ENCODE data around the gene TANGO2. TPM values are rescaled to one million over a fixed set of nuclear protein-coding genes. Genes with fewer than 3 reads are reported as not detected.
A peak's percentile ranks its signal among the peaks of the same experiment; 100 is the strongest.

Gene TANGO2
- total RNA-seq, 2 donors from 2014 or later, result 34.3 to 40.1 TPM

DNA sequence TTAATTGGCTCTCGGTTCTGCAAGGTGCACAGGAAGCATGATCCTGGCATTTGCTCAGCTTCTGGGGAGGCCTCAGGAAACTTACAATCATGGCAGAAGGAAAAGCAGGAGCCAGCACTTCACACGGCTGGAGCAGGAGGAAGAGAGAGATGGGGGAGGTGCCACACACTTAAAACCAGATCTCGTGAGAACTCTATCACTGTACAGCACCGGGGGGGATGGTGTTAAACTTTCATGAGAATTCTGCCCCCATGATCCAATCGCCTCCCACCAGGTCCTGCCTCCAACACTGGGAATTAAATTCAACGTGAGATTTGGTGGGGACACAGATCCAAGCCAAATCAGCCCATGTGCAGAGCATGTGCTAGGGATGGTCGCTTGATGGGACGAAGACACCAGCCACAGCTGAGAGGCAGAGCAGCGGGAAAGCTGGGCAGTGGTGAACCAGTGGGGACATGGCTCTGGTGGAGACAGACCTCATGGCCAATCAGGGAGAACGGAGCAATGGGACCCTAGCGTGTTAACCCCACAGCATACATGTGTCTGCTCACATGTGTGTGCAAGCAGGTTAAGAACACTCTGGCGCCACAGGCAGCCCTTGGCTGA lies 6.2 kb downstream of the TANGO2 start:
- Histone ChIP-seq H3K9me3 (no peaks in the 10 kb centered on the region), H3K27ac (no peak overlapping the region), H3K4me3 (no peak overlapping the region), H3K27me3 (replicated peaks; ENCODE audit: insufficient read depth) (no peaks in the 10 kb centered on the region), H3K36me3 (no peaks in the 10 kb centered on the region), H3K4me1 (replicated peaks) (peaks cover 2% of the 10 kb centered on the region)
- WGBS, result 89% methylated on average over 12 of the region's 12 CpGs
- TF ChIP-seq, protein P1, sequence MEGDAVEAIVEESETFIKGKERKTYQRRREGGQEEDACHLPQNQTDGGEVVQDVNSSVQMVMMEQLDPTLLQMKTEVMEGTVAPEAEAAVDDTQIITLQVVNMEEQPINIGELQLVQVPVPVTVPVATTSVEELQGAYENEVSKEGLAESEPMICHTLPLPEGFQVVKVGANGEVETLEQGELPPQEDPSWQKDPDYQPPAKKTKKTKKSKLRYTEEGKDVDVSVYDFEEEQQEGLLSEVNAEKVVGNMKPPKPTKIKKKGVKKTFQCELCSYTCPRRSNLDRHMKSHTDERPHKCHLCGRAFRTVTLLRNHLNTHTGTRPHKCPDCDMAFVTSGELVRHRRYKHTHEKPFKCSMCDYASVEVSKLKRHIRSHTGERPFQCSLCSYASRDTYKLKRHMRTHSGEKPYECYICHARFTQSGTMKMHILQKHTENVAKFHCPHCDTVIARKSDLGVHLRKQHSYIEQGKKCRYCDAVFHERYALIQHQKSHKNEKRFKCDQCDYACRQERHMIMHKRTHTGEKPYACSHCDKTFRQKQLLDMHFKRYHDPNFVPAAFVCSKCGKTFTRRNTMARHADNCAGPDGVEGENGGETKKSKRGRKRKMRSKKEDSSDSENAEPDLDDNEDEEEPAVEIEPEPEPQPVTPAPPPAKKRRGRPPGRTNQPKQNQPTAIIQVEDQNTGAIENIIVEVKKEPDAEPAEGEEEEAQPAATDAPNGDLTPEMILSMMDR (IDR thresholded peaks at IDR 0.05), result no peak
- TF ChIP-seq POLR2A (IDR thresholded peaks at IDR 0.05) (no peak), POLR2AphosphoS5 (IDR thresholded peaks at IDR 0.05) (no peak)
- no peak for DNase-seq (ENCODE audit: low spot score)
- intact Hi-C loops (cut with DNase I), result no loop called here

DNA sequence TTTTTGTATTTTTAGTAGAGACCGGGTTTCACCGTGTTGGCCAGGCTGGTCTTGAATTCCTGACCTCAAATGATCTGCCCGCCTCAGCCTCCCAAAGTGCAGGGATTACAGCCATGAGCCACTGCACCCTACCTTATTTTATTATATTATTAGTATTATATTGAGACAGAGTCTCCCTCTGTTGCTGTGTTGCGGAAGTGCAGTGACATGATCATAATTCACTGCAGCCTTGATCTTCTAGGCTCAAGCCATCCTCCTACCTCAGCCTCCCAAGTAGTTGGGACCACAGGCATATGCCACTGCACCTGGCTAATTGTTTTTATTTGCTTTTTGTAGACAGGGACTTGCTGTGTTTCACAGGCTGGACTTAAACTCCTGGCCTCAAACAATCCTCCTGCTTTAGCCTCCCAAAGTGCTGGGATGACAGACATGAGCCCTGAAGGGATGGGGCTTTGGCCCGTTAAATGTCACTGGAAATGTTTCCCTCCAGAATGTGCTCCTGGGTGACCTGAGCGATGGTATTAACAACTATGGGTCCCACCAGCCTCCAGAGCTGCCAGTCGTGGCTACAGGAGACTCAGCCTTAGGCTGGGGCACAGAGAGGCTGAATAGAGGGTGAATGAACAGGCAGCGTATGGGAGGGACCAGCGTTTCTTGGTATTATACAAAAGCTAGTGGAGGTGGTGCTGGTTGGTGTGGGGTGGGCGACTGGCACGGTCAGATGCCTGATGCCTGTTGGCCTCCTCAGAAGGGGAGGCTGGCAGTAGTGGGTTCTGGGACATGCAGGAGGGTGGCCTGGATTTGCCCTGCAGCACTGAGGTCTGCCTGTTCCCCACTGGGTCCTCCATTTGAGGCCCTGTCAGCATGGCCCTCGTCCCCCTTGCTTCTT lies 7.3 kb downstream of the TANGO2 start:
- intact Hi-C loops (cut with DNase I), result no loop called here
- H3K4me3 ChIP-seq, result no peak overlapping the region
- DNase-seq (ENCODE audit: low spot score), result no peak
- no peak overlapping the region for H3K27ac ChIP-seq
- H3K4me1 ChIP-seq (replicated peaks), result no peaks in the 10 kb centered on the region
- WGBS, result 93% methylated on average over 12 of the region's 12 CpGs
- no peaks in the 10 kb centered on the region for H3K36me3 ChIP-seq
- H3K27me3 ChIP-seq (replicated peaks; ENCODE audit: insufficient read depth), result no peaks in the 10 kb centered on the region
- TF ChIP-seq POLR2AphosphoS5 (IDR thresholded peaks at IDR 0.05) (no peak), POLR2A (IDR thresholded peaks at IDR 0.05) (no peak)
- TF ChIP-seq, protein P1 (IDR thresholded peaks at IDR 0.05), result peak in 2 of 4 experiments; percentile 15 to 21
- no peaks in the 10 kb centered on the region for H3K9me3 ChIP-seq

DNA sequence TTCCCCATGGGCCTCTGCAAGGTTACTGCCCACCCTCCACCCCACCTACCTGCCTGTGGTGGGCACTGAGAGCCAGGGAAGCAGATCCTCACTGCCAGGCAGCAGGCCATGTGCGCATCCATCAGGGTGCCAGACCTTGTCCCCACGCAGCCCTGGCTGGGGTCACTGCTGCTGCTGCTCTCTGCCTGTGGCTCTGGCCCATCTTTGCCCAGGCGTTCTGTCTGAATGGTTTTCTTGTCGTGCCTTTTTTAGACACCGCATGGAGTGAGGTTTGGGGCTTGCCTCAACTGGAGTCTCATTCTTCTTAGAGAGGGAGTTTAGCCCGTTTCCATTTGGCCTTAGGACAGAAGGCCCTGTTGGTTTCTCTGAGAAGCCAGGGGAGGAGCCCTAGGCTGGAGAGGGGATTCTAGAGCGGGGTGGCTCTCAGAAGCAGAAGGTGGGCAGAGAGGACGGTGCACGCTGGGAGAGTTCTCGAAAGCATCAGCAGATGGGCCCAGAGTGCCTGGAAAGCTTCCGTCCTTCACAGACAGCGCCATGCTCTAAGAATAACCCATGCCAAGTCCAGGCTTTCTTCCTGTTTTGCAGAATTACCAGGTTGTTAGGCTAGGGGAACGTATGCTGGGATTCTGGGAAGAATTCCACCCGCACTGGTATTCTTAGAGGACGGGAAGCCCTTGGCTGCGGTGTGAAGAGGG lies 8.1 kb downstream of the TANGO2 start:
- intact Hi-C loops (cut with DNase I), result no loop called here
- no peak overlapping the region for H3K27ac ChIP-seq

DNA sequence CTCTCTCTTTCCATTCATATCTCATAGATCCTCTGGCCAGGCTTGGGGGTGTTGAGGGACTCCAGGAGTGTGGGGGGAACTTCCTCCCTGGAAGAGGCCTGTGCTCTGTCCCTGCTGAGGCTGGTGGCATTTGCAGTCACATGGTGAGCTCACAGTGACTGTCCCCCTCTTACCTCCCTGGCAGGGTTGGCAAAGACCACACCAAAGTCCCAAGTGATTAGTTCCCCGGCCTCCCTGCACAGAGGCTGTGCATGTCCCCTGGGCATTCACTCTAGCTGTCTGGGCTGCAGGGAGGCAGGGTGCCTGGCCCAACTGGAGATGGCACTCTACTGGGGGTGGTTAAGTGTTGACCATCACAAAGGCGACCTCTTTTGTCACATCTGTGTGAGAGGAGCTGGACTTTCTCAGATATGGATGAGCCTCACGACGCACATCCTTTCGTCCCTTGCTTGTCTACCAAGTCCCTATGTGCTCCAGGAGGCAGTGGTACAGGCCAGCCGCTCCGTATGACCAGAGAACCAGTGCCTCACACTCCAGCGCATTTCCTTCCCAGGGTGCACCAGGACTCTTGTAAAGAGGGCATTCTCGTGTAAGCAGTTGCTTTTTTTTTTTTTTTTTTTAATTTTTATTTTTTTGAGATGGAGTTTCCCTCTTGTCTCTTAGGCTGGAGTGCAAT lies 8.8 kb downstream of the TANGO2 start:
- intact Hi-C loops (cut with DNase I), result no loop called here
- WGBS, result 93% methylated on average over 9 of the region's 9 CpGs

More for the DNA sequence above, 8.1 kb downstream of the TANGO2 start:
- H3K36me3 ChIP-seq, result no peaks in the 10 kb centered on the region
- no peaks in the 10 kb centered on the region for H3K27me3 ChIP-seq (replicated peaks; ENCODE audit: insufficient read depth)
- 69% methylated on average over 16 of the region's 16 CpGs for WGBS
- H3K4me3 ChIP-seq, result no peak overlapping the region
- DNase-seq (ENCODE audit: low spot score), result no peak
- TF ChIP-seq POLR2AphosphoS5 (IDR thresholded peaks at IDR 0.05) (no peak), POLR2A (IDR thresholded peaks at IDR 0.05) (no peak)
- TF ChIP-seq, protein P1 (IDR thresholded peaks at IDR 0.05), result no peak
- no peaks in the 10 kb centered on the region for H3K9me3 ChIP-seq
- no peaks in the 10 kb centered on the region for H3K4me1 ChIP-seq (replicated peaks)

More for the DNA sequence above, 8.8 kb downstream of the TANGO2 start:
- no peak overlapping the region for H3K27ac ChIP-seq
- H3K4me3 ChIP-seq, result no peak overlapping the region
- H3K27me3 ChIP-seq (replicated peaks; ENCODE audit: insufficient read depth), result no peaks in the 10 kb centered on the region
- no peaks in the 10 kb centered on the region for H3K36me3 ChIP-seq
- H3K4me1 ChIP-seq (replicated peaks), result no peaks in the 10 kb centered on the region
- no peaks in the 10 kb centered on the region for H3K9me3 ChIP-seq
- no peak for DNase-seq (ENCODE audit: low spot score)
- no peak for TF ChIP-seq POLR2A (IDR thresholded peaks at IDR 0.05)
- TF ChIP-seq, protein P1 (IDR thresholded peaks at IDR 0.05), result no peak
- TF ChIP-seq POLR2AphosphoS5 (IDR thresholded peaks at IDR 0.05), result no peak
